ENCODE results near the gene ZNF587B.
"Not testable (repeated sequence)": the region's sequence is repeated elsewhere in the genome, so short reads cannot be mapped to it uniquely, and the experiment has no call there.

ZNF587B gene

DNA sequence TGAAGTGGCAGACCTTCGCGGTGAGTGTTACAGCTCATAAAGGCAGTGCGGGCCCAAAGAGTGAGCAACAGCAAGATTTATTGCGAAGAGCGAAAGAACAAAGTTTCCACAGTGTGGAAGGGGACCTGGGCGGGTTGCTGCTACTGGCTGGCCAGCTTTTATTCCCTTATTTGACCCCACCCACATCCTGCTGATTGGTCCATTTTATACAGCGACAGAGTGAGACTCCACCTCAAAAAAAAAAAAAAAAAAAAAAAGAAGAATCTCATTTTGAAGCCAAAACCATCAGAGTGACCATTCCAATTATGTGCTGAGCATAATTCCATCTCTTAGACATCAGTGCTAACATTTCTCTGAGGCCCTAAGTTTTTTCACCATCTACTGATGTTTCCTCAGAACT is 13.4 kb upstream of the ZNF587B start:
- DNase-seq, result no peak
- intact Hi-C loops (cut with DNase I), result loop anchor here (10.0 kb wide), 1 partner anchor 338 kb away; the partner anchor contains the start of gene ZNF329

GRCh38 chr19:57817976-57818375 is 12.1 kb upstream of the ZNF587B start:
- intact Hi-C loops (cut with DNase I), result loop anchor here (10.0 kb wide), 1 partner anchor 337 kb away; the partner anchor contains the start of gene ZNF329
- no peak for DNase-seq

DNA sequence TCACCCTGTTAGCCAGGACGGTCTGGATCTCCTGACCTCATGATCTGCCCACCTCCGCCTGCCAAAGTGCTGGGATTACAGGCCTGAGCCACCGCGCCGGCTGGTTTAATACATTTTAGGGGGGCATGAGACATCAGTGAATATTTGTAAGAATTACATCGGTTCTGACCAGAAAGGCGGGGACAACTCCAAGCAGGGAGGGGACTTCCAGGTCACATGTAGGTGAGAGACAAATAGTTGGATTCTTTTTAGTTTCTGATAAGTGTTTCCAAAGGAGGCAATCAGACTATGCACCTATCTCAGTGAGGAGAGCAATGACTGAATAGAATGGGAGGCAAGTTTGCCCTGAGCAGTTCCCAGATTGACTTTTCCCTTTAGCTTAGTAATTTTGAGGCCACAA is 11.7 kb upstream of the ZNF587B start:
- intact Hi-C loops (cut with DNase I), result loop anchor here (10.0 kb wide), 1 partner anchor 336 kb away; the partner anchor contains the start of gene ZNF329
- peak in 1 of 10 donors; percentile 50 for DNase-seq

- intact Hi-C loops (cut with DNase I), result loop anchor here (10.0 kb wide), 1 partner anchor 335 kb away; the partner anchor contains the start of gene ZNF329
- peak; percentile 72 to 97 (median 86) for DNase-seq
Measured at GRCh38 chr19:57819475-57820148, 10.5 kb upstream of the ZNF587B start.

DNA sequence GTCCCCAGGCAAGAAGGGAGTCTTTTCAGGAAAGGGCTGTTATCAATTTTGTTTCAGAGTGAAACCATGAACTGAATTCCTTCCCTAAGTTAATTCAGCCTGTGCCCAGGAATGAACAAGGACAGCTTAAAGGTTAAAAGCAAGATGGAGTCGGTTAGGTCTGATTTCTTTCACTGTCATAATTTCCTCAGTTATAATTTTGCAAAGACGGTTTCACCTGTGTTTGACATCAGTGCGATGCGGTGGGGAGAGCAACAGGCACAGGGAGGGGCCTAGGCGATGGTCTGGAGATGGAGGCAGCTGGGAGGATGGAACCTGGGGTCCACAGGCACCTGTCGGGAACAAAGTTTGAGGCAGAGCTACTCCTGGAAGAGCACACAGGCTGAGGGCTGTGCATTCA is 9.5 kb upstream of the ZNF587B start:
- DNase-seq, result no peak
- intact Hi-C loops (cut with DNase I), result no loop called here

DNA sequence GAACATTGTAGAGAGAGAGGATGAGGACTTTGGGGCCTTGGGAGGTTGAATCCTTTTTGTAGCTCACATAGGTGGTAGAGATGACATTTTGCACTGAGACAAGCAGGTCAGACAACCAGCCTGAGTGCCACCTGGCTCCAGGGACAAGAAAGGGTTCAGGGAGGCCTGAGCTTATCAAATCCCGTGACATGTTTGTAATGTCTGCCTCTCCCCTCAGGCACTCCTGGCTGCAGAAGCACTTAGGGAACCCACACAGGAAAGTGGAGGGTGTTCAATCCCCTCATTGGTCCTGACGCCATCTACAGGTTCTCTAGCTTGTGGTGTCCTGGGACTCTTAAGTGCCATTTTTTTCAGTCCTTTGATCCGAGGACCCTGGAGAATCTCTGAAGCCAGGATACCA is 9.0 kb upstream of the ZNF587B start:
- intact Hi-C loops (cut with DNase I); DNase-seq: not testable (repeated sequence)

GRCh38 chr19:57821501-57821900 is 8.6 kb upstream of the ZNF587B start:
- intact Hi-C loops (cut with DNase I), result not testable (repeated sequence)

DNA sequence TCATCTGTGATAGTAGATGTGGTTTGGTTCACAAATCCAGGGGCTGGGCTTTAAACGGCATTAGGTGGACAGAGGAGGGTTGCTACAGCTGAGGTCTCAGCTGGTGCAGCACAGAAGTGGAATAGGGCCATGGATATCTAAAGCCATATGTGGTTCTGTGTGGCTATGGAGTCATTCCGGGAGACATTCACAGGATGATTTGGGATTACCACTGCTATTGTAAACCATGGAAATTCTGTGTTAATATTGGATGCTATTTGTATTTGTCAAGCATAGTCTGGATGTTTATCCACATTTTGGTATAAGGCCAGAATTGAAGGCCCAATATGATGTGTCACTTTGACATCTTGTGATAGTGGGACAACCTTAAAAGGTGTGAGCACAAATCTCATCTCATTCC is 6.9 kb upstream of the ZNF587B start:
- intact Hi-C loops (cut with DNase I), result not testable (repeated sequence)

More at GRCh38 chr19:57821501-57821900, 8.6 kb upstream of the ZNF587B start:
- DNase-seq, result not testable (repeated sequence)

GRCh38 chr19:57823608-57824007 is 6.5 kb upstream of the ZNF587B start:
- intact Hi-C loops (cut with DNase I); DNase-seq: not testable (repeated sequence)

More for the DNA sequence above, 6.9 kb upstream of the ZNF587B start:
- not testable (repeated sequence) for DNase-seq

DNA sequence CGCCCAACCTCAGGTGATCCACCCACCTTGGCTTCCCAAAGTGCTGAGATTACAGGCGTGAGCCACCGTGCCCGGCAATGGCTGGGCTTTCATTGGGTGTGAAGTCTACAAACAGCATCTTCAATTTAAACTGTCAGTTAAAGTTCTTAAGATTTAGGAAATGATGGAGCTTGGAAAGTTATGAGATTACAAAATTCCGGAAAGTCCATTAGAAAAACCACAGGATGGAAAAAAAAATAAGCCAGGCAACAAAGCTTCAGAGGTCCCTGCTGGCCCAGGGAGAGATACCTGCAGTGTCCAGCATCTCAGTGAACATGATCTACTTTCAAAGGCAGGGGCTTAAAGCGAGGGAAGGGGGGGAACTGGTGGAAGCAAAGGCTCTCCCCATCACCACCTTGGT is 4.6 kb upstream of the ZNF587B start:
- no peak for DNase-seq
- intact Hi-C loops (cut with DNase I), result no loop called here

- intact Hi-C loops (cut with DNase I), result no loop called here
- DNase-seq, result no peak
Measured at GRCh38 chr19:57829316-57829715, 783 bp upstream of the ZNF587B start.

GRCh38 chr19:57836991-57837390 is 6.9 kb downstream of the ZNF587B start:
- intact Hi-C loops (cut with DNase I), result not testable (repeated sequence)

GRCh38 chr19:57838622-57839191 is 8.6 kb downstream of the ZNF587B start:
- intact Hi-C loops (cut with DNase I), result not testable (repeated sequence)

More at GRCh38 chr19:57836991-57837390, 6.9 kb downstream of the ZNF587B start:
- DNase-seq, result not testable (repeated sequence)

GRCh38 chr19:57841122-57841763 is 11.1 kb downstream of the ZNF587B start:
- no peak for DNase-seq
- intact Hi-C loops (cut with DNase I), result no loop called here

More at GRCh38 chr19:57838622-57839191, 8.6 kb downstream of the ZNF587B start:
- DNase-seq, result not testable (repeated sequence)

- DNase-seq; intact Hi-C loops (cut with DNase I): not testable (repeated sequence)
Measured at GRCh38 chr19:57847164-57847563, 17.1 kb downstream of the ZNF587B start.

DNA sequence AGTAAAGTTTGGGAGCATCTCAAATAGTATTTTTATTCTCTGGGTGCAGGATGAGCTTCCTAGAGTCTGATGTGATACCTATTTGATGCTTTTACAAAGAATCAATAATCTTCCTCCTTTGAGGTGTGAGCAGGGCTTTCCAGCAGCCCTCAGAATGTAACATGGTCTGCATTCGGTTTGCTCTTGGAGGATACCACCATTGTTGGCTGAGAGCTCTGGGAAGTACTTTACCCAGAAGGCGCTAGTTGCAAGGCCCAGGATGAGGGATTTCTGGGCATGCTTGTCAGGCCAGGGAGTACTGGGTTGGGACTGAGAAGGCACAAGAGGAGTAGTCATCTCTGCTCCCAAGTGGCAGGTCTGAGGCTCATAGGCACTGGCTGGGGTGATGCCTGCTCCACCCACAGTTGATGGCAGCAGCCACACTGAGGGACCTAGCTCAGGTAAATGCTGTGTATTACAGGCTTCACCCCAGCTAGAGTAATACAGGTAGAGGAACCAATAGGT is 19.1 kb downstream of the ZNF587B start:
- DNase-seq; intact Hi-C loops (cut with DNase I): not testable (repeated sequence)

DNA sequence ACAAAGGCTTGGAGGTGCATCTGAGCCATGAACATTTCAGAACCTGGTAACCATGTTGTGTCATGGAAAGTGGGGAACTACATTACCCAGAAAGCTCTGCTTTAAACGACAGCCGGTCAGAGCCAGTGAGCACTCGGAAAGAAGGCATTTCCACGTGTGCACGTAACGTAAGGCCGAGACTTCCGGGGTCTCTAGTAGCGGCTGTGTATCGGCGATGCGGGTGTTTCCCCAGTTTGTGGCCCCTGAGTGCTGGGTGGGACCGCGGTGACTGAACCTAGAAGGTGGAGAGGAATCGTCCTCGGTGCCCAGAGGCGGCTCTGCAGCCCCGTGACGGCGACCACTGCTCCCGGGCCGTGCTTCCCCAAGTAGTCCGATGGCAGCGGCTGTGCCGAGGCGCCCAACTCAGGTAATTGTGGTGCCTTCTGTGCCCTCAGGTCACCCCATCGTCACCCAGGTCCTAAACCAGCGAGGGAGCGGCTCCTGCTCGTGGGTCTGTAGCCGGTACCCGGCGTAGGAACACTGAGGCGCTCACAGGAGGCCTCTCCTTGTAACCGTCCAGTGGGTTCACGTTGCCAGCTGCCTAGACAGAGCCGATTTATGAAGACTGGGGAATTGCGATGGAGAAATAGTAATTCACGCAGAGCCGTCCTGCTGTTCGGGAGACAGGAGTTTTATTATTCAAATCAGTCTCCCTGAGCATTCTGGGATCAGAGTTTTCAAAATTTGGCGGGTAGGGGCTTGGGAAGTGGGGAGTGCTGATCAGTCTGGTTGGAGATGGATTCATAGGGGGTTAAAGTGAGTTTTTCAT is 19.8 kb downstream of the ZNF587B start, which contains the start of gene ZNF587:
Gene ZNF587, plus strand, starts transcription at position 194 of the 808 bp plus-strand sequence. Its CDS starts 180 bp downstream, at position 374.
- DNase-seq, result peak; percentile 60 to 95 (median 74)
- intact Hi-C loops (cut with DNase I), result not testable (repeated sequence)

DNA sequence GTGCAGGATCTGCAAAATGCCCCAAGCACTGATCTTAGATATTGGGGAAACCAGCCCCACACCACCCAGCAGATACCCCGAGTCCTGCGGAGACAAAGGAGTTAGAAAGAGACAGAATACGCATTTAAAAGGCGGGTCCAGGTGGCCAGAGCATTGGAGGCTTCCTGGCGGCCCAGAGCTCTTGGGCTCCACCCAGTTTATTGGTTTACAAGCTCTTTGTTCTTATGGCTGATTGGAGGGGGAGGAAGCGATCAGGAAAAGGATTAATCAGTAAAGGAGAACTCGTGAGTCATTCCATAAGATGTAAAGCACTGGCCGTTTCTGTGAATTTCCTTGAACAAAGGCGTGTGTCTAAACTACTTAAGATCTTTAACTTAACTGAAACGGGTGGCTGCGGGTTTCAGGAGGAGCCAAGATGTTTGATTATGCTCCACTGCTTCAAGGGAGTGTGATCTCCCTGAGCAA is 20.5 kb downstream of the ZNF587B start:
- intact Hi-C loops (cut with DNase I), result no loop called here
- DNase-seq, result no peak

DNA sequence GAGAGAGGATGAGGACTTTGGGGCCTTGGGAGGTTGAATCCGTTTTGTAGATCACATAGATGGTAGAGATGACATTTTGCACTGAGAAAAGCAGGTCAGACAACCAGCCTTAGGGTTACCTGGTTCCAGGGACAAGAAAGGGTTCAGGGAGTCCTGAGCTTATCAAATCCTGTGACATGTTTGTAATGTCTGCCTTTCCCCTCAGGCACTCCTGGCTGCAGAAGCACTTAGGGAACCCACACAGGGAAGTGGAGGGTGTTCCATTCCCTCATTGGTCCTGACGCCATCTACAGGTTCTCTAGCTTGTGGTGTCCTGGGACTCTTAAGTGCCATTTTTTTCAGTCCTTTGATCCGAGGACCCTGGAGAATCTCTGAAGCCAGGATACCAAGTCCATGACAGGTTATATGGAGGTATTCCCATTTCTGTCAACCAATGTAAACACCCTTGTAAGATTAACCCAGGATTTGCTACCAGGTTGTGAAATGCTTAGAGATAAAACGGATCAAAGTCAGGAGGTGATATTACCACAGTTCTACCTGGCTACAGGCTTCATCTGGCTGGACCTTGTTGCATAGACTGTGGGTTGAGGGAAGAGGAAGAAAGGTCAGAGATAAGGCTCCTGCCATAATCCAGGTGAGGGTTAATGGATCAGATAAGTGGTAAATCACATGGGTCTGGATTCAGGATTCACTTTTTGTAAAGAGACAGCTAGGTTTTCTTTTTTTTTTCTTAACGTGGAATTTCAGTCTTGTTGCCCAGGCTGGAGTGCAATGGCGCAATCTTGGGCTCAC is 21.9 kb downstream of the ZNF587B start:
- intact Hi-C loops (cut with DNase I); DNase-seq: not testable (repeated sequence)

Data from posterior cingulate gyrus (tissue), 11 donors.